HG03571 (cell line): Measurements from ENCODE around the gene LY9.
A peak's percentile ranks its signal among the peaks of the same experiment; 100 is the strongest.
"Not testable (repeated sequence)": the region's sequence is repeated elsewhere in the genome, so short reads cannot be mapped to it uniquely, and the experiment has no call there.

Experiments used
- ATAC-seq: cut with Tn5 transposase; IDR thresholded peaks from one replicate; pipeline ENCODE4 v1.9.1; 2021; ENCODE audit not compliant: unreplicated experiment

Gene LY9

DNA sequence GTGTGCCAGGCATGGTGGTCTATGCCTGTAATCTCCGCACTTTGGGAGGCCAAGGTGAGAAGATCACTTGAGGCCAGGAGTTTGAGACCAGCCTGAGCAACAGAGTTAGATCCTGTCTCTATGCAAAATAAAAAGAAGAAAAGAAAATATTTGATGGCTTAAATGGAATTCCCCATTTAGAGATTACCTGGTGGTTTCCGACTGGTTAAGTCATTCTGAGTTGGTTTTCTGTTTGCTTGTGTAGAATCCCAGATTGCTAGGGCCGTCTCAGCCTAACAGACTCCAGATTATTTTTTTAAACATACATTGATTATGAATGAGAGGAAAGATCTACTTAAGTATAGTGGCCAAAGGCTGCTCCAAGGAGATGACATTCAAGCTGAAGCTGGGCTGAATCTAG is 22.9 kb upstream of the LY9 start:
- no peak for ATAC-seq

DNA sequence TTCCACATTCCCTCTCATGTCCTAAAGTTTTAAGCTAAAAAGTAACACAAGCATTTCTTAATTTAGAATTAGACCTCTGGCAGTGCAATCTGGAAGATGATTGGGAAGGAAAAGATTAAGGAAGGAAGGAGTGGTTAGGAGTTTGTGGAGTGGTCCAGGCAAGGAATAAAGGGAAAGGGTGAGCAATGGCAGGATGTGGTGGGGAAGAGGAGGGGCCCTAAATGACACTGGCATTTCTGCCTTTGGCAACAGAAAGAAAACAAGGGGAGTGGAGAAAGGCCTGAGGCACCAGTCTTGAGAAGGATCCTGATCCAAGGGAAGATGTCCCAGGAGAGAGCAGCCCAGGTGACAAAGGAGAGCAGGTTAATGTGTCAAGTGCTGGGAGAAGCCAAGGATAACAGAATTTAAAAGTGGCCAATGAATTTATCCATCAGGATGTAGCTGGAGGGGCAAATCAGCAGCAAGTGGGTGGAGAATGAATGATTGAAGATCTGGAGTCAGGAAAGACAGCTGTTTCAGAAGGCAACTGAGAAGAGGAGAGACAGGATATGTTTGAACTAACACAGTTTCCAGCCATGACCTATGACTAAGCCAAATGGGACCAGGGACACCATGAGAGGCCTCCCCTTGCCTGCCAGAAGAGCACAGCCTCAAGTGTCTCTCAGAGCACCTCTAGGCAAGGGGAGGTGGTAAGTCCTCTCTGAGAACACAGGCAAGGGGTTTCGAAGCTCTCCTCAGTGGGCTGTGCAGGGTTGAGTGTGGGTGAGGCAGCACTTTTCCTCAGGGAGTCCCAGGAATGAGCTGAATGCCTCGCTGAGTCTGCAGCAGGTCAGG is 20.9 kb upstream of the LY9 start:
- no peak for ATAC-seq

DNA sequence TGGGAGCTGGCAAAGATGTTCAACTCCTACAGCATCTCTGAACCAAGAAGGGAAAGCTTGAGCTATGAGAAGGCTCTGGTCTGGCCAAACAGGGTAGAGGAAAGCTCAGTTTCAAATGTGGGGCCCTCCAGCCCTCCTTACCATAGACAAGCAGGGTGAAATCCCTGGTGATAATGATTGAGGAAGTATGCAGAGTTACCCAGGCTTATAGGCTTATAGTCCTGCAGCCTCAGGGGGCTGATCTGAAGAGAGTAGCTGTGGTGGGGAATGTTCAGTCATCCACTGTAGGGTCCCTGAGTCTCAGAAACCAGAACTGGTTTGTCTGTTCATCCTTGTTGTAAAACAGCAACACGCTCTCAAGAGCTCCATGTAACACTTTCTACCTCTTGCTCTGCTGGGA is 19.8 kb upstream of the LY9 start:
- no peak for ATAC-seq

DNA sequence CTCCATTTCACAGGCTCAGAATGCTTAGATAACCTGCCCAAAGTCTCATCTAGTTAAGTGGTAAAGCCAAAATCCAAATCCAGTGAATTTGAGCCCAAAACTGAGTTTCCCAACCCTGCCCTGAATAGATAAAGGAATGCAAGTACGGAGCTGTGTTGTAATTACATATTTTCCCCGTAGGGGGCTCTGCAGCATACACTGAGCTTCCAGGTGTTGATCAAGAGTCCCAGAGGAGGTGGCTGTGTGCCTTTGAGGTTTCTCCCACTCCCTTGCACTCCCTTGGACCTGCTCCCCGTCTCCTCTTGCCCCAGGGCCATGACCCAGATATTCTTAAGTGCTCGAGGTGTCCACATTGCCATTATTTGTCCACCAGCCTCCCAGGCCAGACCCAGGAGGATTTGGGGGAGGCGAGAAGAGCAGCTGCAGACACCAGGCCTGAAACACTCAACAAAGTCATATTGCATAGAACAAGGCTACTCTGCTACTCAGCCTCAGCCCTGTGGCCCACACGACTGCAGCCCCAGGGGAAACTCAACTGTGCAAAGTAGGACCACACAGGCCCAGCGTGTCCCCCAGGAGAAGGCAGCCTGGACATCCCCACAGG is 18.4 kb upstream of the LY9 start:
- ATAC-seq = no peak

DNA sequence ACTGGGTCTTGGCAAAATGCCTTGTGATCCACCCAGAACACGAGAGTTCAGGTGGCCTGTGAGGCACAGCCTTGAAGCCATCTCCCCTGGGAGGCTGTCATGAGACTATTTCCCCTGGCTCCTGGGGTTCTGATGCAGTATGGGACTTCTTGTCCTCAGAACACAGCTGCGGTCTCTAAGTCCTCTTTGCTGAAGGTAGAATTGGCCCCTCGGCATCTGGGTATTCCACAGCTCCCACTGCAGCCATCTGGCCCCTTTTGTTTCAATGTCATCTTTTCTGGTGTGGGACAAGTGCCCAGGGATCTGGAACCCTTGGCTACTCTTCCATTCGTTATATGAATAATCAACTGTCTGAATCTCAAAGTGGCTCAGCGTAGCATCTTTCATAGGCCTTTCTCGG is 17.0 kb upstream of the LY9 start:
- no peak for ATAC-seq

DNA sequence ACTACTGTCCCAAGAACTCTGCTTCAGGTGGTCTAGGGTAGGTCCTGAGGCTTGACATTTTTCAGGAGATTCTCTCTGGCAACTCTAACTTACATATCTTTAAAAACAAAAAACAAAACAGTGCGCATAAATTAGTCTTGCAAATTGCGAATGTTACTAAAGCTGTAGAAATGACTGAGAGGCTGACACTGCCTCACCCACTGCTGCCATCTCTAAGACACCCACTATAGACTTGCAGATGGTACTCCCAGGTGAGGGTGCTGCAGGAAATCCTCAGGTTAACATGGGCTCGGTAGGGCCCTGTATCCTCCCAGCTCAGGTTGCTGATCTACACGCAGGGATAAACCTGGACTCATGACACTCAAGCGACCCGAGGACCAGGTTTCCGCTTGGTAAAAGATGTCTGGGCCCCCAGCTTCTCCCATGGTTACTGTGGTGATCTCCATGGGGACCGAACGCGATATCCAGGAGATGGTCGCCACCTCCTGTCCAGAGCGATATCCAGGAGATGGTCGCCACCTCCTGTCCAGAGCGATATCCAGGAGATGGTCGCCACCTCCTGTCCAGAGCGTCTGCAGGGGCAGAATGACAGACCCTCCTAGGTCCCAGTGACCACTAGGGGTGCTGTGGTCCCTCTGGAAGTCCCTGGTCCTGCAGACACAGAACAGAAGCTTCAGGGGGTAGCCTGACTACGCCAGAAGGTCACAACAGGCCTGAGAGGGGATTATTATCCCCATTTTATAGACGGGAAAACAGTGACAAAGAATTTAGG is 16.2 kb upstream of the LY9 start:
- ATAC-seq = no peak

DNA sequence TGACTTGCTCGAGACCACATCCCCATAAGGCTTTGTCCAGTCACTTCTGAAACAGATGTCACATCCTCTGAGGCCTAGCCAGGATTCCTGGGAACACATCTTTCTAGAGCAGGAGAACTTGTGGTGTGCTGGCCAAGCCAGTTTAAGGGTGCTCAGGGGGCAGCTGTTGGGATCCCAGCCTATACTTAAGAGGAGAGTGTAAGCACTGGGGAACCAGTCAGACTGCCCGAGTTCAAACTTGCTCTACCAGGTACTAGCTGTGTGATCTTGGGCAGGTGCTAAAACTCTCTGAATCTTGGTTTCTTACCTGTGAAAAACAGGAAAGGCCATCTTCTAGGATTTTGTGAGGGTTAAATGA is 15.6 kb upstream of the LY9 start:
- ATAC-seq = no peak

DNA sequence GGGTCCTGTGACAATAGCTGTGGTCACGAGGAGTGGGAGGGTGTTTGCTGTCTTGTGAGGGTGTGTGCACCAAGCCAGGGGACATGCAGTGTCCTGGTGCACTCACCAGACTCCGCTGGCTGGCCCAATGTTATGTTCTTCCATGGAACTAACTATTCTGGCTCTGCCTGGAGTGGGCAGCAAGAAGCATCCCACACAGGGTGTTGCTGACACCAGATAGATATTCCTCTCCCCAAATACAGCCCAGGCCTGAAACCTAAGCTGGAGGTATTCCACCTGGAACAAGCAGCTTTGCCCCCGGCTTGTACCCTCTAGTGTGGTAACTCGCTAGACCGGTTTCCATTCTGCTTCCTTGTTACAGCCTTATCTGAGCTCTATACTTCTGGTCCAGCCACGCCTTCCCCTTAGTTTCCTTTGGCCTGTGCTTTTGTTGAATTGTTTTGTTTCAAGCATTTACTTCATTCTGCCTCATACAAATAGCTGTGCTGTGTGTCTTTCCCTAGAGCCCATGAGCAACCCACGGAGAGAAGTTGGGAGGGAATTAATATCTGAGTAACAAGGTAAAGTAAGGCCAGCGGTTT is 14.7 kb upstream of the LY9 start:
- ATAC-seq = no peak

DNA sequence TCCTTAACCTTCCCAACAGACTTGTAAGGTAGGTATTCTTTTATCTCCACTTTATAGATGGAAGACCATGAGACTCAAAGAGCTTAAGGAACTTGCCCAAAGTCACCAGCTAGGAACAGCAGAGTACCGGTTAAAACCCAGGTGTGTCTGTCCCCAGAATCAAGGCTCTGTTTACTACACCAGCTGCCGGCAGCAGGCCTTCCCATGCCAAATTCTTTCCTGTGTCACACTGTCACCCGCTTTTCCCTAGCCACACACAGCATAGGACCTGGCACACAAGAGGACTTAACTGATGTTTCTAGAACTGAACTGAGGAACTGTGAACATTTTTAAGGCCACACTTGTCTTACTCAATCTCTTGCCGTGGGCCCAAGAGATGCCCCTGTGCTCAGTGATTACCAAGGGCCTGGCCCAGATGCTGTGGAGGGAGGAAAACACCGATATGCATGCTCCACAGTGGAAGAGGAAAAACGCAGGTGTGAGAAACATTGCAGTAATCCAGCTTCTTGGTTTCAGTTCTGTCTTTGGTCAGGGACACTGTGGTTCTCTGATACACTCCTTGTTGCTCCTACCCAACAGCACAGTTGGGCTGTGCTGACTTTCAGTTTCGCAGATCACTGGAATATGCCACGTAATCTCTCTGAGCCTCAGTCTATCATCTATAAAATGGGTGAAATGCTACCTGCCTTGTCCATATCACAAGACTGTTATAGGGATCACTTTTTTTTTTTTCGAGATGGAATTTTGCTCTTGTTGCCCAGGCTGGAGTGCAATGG is 13.9 kb upstream of the LY9 start:
- ATAC-seq = peak; percentile 84

DNA sequence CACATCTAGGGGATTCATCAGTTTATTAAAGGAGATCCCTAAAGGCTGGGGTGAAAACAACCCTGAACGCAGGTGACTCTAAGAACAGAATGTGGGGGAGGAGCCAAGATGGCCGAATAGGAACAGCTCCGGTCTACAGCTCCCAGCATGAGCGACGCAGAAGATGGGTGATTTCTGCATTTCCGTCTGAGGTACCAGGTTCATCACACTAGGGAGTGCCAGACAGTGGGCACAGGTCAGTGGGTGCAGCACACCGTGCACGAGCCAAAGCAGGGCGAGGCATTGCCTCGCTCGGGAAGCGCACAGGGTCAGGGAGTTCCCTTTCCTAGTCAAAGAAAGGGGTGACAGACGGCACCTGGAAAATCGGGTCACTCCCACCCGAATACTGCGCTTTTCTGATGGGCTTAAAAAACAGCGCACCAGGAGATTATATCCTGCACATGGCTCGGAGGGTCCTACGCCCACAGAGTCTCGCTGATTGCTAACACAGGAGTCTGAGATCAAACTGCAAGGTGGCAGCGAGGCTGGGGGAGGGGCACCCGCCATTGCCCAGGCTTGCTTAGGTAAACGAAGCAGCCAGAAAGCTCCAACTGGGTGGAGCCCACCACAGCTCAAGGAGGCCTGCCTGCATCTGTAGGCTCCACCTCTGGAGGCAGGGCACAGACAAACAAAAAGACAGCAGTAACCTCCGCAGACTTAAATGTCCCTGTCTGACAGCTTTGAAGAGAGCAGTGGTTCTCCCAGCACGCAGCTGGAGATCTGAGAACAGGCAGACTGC is 12.8 kb upstream of the LY9 start:
- ATAC-seq = not testable (repeated sequence)

DNA sequence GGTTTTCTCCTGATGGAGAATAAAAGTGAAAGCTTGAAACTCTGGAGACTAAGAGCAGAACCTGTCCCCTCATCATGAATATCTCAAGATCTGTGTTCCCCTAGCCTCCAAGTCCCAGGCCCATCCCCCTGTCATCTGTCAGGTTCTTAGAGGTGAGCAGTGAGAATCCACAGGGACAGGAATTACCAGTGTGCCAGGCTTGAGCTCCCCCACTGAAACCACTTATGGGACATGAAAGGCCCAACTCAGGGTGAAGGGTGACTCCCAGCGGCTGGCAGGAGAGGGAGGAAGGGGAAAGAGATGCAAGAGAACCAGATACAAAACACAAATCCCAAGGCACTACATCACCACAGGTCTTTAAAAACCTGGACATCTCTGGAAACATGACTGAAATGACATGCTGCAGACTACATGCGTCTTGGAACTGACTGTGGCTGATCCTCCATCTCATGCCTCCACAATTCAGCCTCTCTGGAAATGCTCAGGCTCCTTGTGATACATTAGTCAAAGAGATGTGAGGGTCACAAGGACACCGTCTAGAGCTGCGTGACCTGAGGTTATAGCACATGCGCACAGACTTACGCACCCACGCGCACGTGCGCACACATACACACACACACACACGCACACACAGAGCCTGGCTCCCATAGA is 6.8 kb upstream of the LY9 start:
- peak; percentile 6 for ATAC-seq

DNA sequence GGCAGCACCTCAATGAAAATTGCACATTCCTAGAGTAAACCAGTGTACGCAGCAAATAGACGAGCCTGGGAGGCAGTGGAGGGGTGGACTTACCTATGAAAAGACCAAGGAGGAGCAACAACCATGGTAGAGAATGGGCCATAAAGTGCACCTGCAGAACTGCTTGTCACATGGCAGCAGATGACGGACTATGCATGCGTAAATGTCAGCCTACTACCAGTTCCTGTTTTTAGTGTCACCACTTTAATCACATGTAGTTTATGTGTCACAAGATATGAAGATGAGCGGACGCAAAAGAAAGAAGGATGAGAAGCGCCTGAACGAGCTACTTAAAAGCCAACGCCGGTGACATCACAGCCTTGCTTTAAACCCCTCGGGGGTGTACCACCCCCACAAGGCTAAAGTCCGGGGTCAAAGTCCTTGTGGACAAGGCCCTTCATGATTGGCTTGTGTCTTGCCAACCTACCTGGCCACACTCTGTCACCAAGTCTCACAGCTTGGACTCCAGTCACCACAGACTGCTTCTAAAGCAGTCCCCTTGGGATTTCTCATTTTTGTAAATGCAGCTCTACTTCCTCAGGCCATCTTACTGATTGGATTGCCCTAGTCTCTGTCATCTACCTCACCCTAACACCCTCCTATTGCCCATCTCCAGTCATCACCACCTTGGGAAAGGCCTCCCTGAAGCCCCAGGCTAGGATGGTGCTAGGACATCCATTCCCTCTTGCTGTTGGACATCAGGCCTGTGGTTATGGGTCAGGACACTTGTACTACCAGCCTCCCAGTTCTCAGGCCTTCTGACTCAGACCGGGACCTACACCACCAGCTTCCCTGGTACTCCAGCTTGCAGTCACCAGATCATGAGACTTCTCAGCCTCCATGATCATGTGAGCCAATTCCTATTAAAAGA is 6.0 kb upstream of the LY9 start:
- ATAC-seq = peak; percentile 69

DNA sequence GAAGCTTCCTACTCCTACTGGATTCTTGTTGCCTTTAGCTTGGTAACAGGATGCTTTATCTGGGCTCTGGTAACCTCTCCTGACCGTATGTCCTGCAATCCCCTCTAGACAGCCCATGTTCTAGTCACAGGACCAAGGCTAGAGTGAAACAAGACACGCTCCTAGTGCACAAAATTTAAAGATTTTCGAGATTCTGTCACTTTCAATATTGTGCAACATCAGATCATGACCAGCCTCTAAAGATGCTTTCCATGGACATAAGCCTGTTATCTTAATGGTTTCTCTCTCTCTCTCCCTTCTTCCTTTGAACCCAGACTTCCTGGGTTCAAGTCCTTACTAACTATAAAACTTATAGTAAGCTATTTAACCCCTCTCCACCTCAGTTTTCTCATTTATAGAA is 1.6 kb upstream of the LY9 start:
- ATAC-seq = no peak

DNA sequence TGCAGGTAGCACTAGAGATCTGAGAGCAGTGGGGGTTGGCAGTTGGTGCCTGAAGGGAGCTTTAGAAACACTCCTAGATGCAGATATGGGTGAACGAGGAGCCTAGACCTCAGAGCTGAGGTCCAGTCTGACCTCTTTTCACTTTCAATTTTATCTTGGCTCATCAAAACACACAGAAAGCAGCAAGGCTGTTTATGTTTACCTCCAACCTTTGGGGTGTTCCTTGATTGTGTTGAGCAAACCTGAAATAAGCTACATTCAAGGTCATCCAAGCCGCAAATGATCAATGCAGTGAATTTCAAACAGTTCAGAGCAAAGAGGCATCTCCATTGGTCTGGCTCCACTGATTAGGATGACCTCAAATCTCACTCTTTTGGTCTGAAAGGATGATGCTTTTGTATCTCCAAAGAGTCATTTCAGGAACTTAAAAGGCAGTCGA is 1.3 kb downstream of the LY9 start:
- ATAC-seq = no peak

DNA sequence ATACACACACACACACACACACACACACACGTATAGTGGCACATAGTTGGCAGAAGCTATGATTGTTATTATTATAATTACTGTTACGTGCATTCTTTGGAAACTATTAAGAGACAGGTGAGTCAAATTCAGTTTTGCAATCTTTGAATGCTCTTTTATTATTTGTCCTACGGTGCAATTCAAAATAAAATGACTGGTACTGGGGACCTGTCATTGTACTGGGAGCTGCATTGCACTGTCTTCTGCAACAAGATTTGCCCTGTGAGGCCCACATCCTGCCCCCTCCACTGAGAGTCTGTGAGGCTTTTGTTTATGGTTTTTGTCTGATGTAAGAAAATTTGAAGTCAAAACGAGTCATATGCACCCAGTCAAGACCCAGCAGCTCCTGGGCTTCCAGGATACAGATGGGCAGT is 1.9 kb downstream of the LY9 start:
- no peak for ATAC-seq

DNA sequence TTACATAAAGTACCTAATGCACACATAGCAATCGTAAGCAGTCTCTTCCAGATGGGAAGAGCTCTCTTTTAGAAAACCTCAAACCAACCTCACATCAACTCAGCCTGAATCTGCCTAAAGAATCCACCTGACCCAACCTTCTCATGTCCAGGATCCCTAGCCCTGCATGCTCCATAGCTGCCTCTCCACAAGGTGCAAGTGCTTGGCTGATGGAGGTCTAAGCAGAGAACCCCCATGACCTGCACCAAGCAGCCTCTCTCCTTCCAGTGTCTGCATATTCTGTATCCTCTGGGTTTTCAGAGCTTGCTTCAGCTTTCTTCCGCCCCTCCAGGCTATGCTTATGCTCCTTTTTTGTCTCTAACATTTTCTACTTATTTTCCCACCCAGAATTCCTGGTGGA is 2.5 kb downstream of the LY9 start:
- ATAC-seq = no peak

DNA sequence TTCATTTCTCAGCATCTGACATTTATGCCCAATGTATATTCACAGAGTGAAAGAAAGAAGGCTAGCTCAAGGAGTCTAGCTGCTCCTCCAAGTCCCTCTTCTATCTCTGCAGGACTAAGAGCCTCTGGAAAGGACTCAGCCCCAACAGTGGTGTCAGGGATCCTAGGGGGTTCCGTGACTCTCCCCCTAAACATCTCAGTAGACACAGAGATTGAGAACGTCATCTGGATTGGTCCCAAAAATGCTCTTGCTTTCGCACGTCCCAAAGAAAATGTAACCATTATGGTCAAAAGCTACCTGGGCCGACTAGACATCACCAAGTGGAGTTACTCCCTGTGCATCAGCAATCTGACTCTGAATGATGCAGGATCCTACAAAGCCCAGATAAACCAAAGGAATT is 3.7 kb downstream of the LY9 start:
- no peak for ATAC-seq

DNA sequence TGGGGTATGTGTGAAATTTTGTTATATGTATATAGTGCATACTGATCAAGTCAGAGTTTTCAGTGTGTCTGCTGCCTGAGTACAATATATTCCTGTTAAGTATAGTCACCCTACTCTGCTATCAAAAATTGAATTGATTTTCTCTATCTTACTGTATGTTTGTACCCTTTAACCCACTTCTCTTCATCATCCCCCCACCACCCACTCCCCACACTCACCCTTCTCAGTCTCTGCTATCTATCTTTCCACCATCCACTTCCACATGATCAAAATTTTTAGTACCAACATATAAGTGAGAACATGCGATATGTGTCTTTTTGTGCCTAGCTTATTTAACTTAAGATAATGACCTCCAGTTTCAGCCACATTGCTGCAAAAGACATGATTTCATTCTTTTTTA is 4.2 kb downstream of the LY9 start:
- ATAC-seq = no peak
